Panc1 (cell line): Measurements from ENCODE around the gene PSMB8. TPM values are rescaled to one million over a fixed set of nuclear protein-coding genes. Genes with fewer than 3 reads are reported as not detected.

Source experiments
- ATAC-seq: fragments of 200-7000 bp; cut with Tn5 transposase; 2 replicates; pipeline ENCODE4 v1.9.1; 2020; ENCODE audit warnings: mild to moderate bottlenecking, moderate library complexity
- BruUV-seq: library from RNA; stranded (reverse); fragments of 400-500 nt; replicated peaks from 2 replicates; lab custom pipeline; 2021; lab: Mats Ljungman, UMichigan
- CTCF ChIA-PET: fragments of 300-600 bp; sonication (Branson Sonifier 250); formaldehyde crosslinking; loops from one replicate; lab custom pipeline; 2022; ENCODE audit warnings: antibody characterized with exemption; lab: Charles Lee
- POLR2A ChIA-PET: fragments of 300-600 bp; sonication (Branson Sonifier 250); formaldehyde crosslinking; loops from one replicate; lab custom pipeline; 2022; ENCODE audit warnings: antibody characterized with exemption; lab: Charles Lee
- DNase-seq: peaks from one replicate; pipeline ENCODE4 v3.0.0-alpha.2; 2010; ENCODE audit warnings: low read depth, low spot score
- H3K27ac ChIP-seq: 2 replicates; pipeline ENCODE4 v1.5.1; 2011; ENCODE audit warnings: mild to moderate bottlenecking, low read length, inconsistent platforms
- H3K27me3 ChIP-seq: fragments of 200-500 bp; sonication (Bioruptor generic); 2 replicates; pipeline ENCODE4 v1.6.0; 2014; ENCODE audit warnings: low read length, inconsistent platforms; ENCODE audit not compliant: control insufficient read depth, insufficient read depth
- H3K36me3 ChIP-seq: fragments of 200-500 bp; sonication (Bioruptor generic); 2 replicates; pipeline ENCODE4 v1.5.1; 2014; ENCODE audit warnings: inconsistent platforms, mild to moderate bottlenecking, low read length, moderate library complexity; ENCODE audit not compliant: control insufficient read depth, insufficient read depth
- H3K4me1 ChIP-seq: 2 replicates; pipeline ENCODE4 v1.5.1; 2011; ENCODE audit warnings: inconsistent platforms, mild to moderate bottlenecking, low read length, moderate library complexity; ENCODE audit not compliant: control insufficient read depth, insufficient read depth
- H3K4me3 ChIP-seq, 2 experiments: 2 replicates each; pipeline ENCODE4 v1.5.1; 2011 to 2012; ENCODE audit warnings: low read depth in 2 of 2, low read length in 2 of 2, mild to moderate bottlenecking in 2 of 2, inconsistent platforms in 1 of 2, moderate library complexity in 1 of 2
- H3K9me3 ChIP-seq: fragments of 200-500 bp; sonication (Bioruptor generic); 2 replicates; pipeline ENCODE4 v1.5.1; 2014; ENCODE audit warnings: low read depth, mild to moderate bottlenecking, inconsistent platforms, low read length, moderate library complexity; ENCODE audit not compliant: control insufficient read depth, insufficient read depth
- POLR2AphosphoS5 ChIP-seq: IDR thresholded peaks from 2 replicates; pipeline ENCODE4 v1.6.1; 2012; ENCODE audit warnings: mild to moderate bottlenecking, low read depth, low read length, moderate library complexity
- SIN3A ChIP-seq: IDR thresholded peaks from 2 replicates; pipeline ENCODE4 v1.6.1; 2012; ENCODE audit warnings: low read depth, mild to moderate bottlenecking, low read length, moderate library complexity, borderline replicate concordance; ENCODE audit not compliant: insufficient read depth
- TCF7L2 ChIP-seq: IDR thresholded peaks from 2 replicates; pipeline ENCODE4 v1.6.1; 2011; ENCODE audit warnings: mild to moderate bottlenecking, low read depth, low read length, inconsistent platforms
- in situ Hi-C: cut with HindIII; loops from 2 replicates; pipeline ENCODE4 v1.10.0; 2016; ENCODE audit warnings: low sequenced_read_pairs, low pct_unique_long_range_greater_than_20kb
- intact Hi-C: fragments of 100-400 bp; cut with micrococcal nuclease; formaldehyde crosslinking; loops from one replicate; pipeline ENCODE4 v1.10.0; 2022; ENCODE audit not compliant: unreplicated experiment
- total RNA-seq: library from RNA; stranded (reverse); gene quantifications from one replicate; pipeline ENCODE4 v1.2.1, GENCODE V29; 2021; ENCODE audit not compliant: unreplicated experiment
- TF ChIP-seq, protein P1 (sequence below): fragments of 450-650 bp; IDR thresholded peaks from 2 replicates; pipeline ENCODE4 v1.5.1; 2017; ENCODE audit warnings: mild to moderate bottlenecking
- TF ChIP-seq, protein P2 (sequence below), 2 experiments: IDR thresholded peaks; 2 replicates each; pipeline ENCODE4 v1.6.1; 2011 to 2012; ENCODE audit warnings: low read depth in 2 of 2, control low read depth in 1 of 2, low read length in 1 of 2, mild to moderate bottlenecking in 1 of 2, moderate library complexity in 1 of 2; ENCODE audit not compliant: insufficient read depth in 1 of 2

PSMB8 gene
- total RNA-seq, 1 experiment from 2014 or later = 43.8 TPM

DNA sequence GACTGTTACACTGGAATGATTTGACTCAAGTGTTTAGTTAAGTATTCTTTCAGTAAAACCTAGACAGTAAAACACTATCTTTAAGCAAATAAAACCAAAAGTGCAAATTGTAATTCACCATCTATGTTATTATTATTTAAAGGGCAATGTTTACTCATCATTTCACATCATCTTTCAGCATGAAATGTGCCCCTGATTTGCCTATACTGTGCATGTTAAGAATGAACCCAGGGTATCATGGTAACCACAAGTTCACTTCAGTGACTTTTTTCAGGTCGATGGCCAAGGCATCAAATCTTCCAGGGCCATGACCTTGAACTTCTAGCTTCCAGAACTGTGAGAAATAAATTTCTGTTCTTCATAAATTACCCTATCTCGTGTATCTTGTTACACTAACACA is 25.0 kb downstream of the PSMB8 start:
- in situ Hi-C loops (no loop called here), intact Hi-C loops (no loop called here)
- H3K9me3 ChIP-seq = no peaks in the 10 kb centered on the region
- CTCF ChIA-PET = no interaction called here
- H3K27ac ChIP-seq = no peak overlapping the region
- POLR2A ChIA-PET = no interaction called here
- DNase-seq (no peak), ATAC-seq (no peak)
- no peak overlapping the region for H3K4me3 ChIP-seq
- no peaks in the 10 kb centered on the region for H3K36me3 ChIP-seq
- H3K27me3 ChIP-seq = no peaks in the 10 kb centered on the region; the same call in 1 of the 2 replicates
- BruUV-seq = no TSS peak
- no peaks in the 10 kb centered on the region for H3K4me1 ChIP-seq
- TF ChIP-seq TCF7L2 = no peak
- no peak for TF ChIP-seq POLR2AphosphoS5
- TF ChIP-seq, protein P1, sequence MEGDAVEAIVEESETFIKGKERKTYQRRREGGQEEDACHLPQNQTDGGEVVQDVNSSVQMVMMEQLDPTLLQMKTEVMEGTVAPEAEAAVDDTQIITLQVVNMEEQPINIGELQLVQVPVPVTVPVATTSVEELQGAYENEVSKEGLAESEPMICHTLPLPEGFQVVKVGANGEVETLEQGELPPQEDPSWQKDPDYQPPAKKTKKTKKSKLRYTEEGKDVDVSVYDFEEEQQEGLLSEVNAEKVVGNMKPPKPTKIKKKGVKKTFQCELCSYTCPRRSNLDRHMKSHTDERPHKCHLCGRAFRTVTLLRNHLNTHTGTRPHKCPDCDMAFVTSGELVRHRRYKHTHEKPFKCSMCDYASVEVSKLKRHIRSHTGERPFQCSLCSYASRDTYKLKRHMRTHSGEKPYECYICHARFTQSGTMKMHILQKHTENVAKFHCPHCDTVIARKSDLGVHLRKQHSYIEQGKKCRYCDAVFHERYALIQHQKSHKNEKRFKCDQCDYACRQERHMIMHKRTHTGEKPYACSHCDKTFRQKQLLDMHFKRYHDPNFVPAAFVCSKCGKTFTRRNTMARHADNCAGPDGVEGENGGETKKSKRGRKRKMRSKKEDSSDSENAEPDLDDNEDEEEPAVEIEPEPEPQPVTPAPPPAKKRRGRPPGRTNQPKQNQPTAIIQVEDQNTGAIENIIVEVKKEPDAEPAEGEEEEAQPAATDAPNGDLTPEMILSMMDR = no peak
- no peak for TF ChIP-seq SIN3A

DNA sequence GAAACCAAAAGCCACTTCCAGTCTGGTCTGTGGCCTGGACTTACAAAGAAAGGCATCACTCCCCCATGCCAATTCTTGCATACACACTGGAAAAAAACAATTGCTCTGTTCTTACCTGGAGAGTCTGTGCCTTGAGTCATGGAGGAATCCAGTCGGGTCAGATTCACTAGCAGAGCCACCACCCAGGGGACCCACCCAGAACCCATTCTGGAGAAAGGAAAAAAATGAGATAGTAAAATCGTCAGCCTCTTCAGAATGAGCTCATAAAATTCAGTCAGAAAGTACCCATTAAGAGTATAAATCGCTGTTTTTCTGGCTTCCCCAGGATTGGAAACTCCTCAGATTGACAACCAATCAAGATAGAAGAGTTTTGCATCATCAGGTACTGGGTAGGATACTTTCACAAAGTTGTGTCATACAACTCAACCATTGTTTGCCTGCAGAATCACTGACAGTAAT is 27.1 kb downstream of the PSMB8 start, which contains the start of gene HLA-DOB:
TSS of gene HLA-DOB (minus strand) at position 257 of the 459 bp plus-strand sequence. CDS start at position 206, 51 bp downstream.
- Histone ChIP-seq H3K4me1 (no peaks in the 10 kb centered on the region), H3K4me3 (no peak within 1 kb of the TSS), H3K27ac (no peak within 1 kb of the TSS), H3K36me3 (no peaks in the 10 kb centered on the region), H3K9me3 (no peaks in the 10 kb centered on the region), H3K27me3 (peaks cover 2% of the 10 kb centered on the region; the same call in 1 of the 2 replicates)
- DNase-seq (no peak), ATAC-seq (no peak)
- BruUV-seq = no TSS peak
- ChIA-PET POLR2A (no interaction called here), CTCF (no interaction called here)
- intact Hi-C loops = no loop called here
- no peak for TF ChIP-seq POLR2AphosphoS5
- no peak for TF ChIP-seq TCF7L2
- TF ChIP-seq, protein P2, sequence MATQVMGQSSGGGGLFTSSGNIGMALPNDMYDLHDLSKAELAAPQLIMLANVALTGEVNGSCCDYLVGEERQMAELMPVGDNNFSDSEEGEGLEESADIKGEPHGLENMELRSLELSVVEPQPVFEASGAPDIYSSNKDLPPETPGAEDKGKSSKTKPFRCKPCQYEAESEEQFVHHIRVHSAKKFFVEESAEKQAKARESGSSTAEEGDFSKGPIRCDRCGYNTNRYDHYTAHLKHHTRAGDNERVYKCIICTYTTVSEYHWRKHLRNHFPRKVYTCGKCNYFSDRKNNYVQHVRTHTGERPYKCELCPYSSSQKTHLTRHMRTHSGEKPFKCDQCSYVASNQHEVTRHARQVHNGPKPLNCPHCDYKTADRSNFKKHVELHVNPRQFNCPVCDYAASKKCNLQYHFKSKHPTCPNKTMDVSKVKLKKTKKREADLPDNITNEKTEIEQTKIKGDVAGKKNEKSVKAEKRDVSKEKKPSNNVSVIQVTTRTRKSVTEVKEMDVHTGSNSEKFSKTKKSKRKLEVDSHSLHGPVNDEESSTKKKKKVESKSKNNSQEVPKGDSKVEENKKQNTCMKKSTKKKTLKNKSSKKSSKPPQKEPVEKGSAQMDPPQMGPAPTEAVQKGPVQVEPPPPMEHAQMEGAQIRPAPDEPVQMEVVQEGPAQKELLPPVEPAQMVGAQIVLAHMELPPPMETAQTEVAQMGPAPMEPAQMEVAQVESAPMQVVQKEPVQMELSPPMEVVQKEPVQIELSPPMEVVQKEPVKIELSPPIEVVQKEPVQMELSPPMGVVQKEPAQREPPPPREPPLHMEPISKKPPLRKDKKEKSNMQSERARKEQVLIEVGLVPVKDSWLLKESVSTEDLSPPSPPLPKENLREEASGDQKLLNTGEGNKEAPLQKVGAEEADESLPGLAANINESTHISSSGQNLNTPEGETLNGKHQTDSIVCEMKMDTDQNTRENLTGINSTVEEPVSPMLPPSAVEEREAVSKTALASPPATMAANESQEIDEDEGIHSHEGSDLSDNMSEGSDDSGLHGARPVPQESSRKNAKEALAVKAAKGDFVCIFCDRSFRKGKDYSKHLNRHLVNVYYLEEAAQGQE (IDR thresholded peaks at IDR 0.05; ENCODE audit: insufficient read depth in 1 of 2, low read depth in 2 of 2, low read length in 1 of 2) = no peak
- no peak for TF ChIP-seq SIN3A
- TF ChIP-seq, protein P1 = no peak
- in situ Hi-C loops = no loop called here
